GM18861 (cell line): Measurements from ENCODE around the gene TIPRL.
"Not testable (repeated sequence)": the region's sequence is repeated elsewhere in the genome, so short reads cannot be mapped to it uniquely, and the experiment has no call there.

ENCODE experiments used
- ATAC-seq: cut with Tn5 transposase; IDR thresholded peaks from one replicate; pipeline ENCODE4 v1.9.1; 2021; ENCODE audit not compliant: unreplicated experiment

The TIPRL gene

GRCh38 chr1:168157638-168158037, 21.1 kb upstream of the TIPRL start:
- ATAC-seq = no peak

GRCh38 chr1:168159251-168159650, 19.5 kb upstream of the TIPRL start:
- ATAC-seq = no peak

GRCh38 chr1:168159979-168160378, 18.8 kb upstream of the TIPRL start:
- no peak for ATAC-seq

- no peak for ATAC-seq
These were observed 17.3 kb upstream of the TIPRL start for GRCh38 chr1:168161459-168161858.

GRCh38 chr1:168163670-168164069, 15.1 kb upstream of the TIPRL start:
- no peak for ATAC-seq

GRCh38 chr1:168164771-168165170, 14.0 kb upstream of the TIPRL start:
- no peak for ATAC-seq

GRCh38 chr1:168167806-168168205, 11.0 kb upstream of the TIPRL start:
- no peak for ATAC-seq

GRCh38 chr1:168170564-168171508, 7.9 kb upstream of the TIPRL start:
- no peak for ATAC-seq

GRCh38 chr1:168172250-168172915, 6.4 kb upstream of the TIPRL start:
- no peak for ATAC-seq

GRCh38 chr1:168178227-168178637, 530 bp upstream of the TIPRL start:
- ATAC-seq = no peak

- ATAC-seq = no peak
These were observed 831 bp downstream of the TIPRL start for GRCh38 chr1:168179438-168180147.

GRCh38 chr1:168180148-168180524, 1.4 kb downstream of the TIPRL start:
- ATAC-seq = no peak

GRCh38 chr1:168181063-168181720, 2.4 kb downstream of the TIPRL start:
- ATAC-seq = not testable (repeated sequence)

- ATAC-seq = no peak
These were observed 8.4 kb downstream of the TIPRL start for GRCh38 chr1:168187177-168187576.

GRCh38 chr1:168190403-168190802, 11.6 kb downstream of the TIPRL start:
- ATAC-seq = no peak

- ATAC-seq = no peak
These were observed 16.7 kb downstream of the TIPRL start for GRCh38 chr1:168195199-168196135.

- ATAC-seq = no peak
These were observed 20.3 kb downstream of the TIPRL start for GRCh38 chr1:168199056-168199455.

GRCh38 chr1:168202941-168203654, 24.3 kb downstream of the TIPRL start:
- no peak for ATAC-seq

- no peak for ATAC-seq
These were observed 27.3 kb downstream of the TIPRL start for GRCh38 chr1:168206111-168206510.
